Measurements from ENCODE around the gene PCA3.

GRCh38 chr9:76756941-76757673 is 7.1 kb upstream of the PCA3 start:
- no peak for TF ChIP-seq POLR2A (IDR thresholded peaks at IDR 0.05)
- no peak for TF ChIP-seq CTCF (IDR thresholded peaks at IDR 0.05)

All from heart left ventricle (tissue), 13 donors.